Measurements from ENCODE around the gene WDFY3. TPM values are rescaled to one million over a fixed set of nuclear protein-coding genes. Genes with fewer than 3 reads are reported as not detected.

WDFY3 gene
- total and polyA plus RNA-seq, 2 of the 4 experiments (the other 2 are of a cell fraction): 12.5 to 58.1 TPM

GRCh38 chr4:84800256-84800655 is 166.2 kb downstream of the WDFY3 start:
- Histone ChIP-seq H2BK120ac (ENCODE audit: low read depth, low read length) (no peak overlapping the region), H2AFZ (replicated peaks; ENCODE audit: low read length, poor library complexity) (no peak overlapping the region), H3K4me2 (ENCODE audit: low read depth, low read length) (no peak overlapping the region), H3K79me1 (ENCODE audit: low read depth in 1 of 2, low read length in 2 of 2) (peaks cover 0 to 8% of the 10 kb centered on the region in 2 experiments; a peak in 1 of 4 replicates), H4K5ac (ENCODE audit: low read depth, low read length) (no peak overlapping the region), H3K4me1 (ENCODE audit: control insufficient read depth, insufficient read depth, low read length) (no peaks in the 10 kb centered on the region; the same call in 1 of the 2 replicates), H2BK20ac (ENCODE audit: low read depth, low read length) (no peak overlapping the region), H2BK5ac (ENCODE audit: low read depth, low read length, poor library complexity, severe bottlenecking) (no peak overlapping the region), H2BK15ac (ENCODE audit: low read depth, low read length) (no peak overlapping the region), H3K27me3 (ENCODE audit: control insufficient read depth, insufficient read depth, low read length) (no peaks in the 10 kb centered on the region), H3K23ac (ENCODE audit: low read depth, low read length) (no peak overlapping the region), H3K4ac (ENCODE audit: low read depth, low read length) (no peak overlapping the region), H3K9me3 (ENCODE audit: control insufficient read depth, insufficient read depth, low read length) (no peaks in the 10 kb centered on the region), H3K27ac (ENCODE audit: insufficient read depth, low read length) (no peak overlapping the region), H2AK5ac (ENCODE audit: low read depth, low read length) (no peak overlapping the region), H3K4me3 (ENCODE audit: insufficient read depth, low read depth, low read length) (no peak overlapping the region), H4K20me1 (ENCODE audit: insufficient read depth, low read length) (no peaks in the 10 kb centered on the region), H3K36me3 (ENCODE audit: control insufficient read depth, insufficient read depth, low read length) (peaks cover 13% of the 10 kb centered on the region), H3K56ac (ENCODE audit: extremely low read depth, insufficient read depth, low read length) (no peak overlapping the region), H2AK9ac (replicated peaks; ENCODE audit: low read depth, low read length, poor library complexity) (no peak overlapping the region), H3K9me1 (ENCODE audit: insufficient read depth, low read length) (peaks cover 2% of the 10 kb centered on the region; the same call in 1 of the 2 replicates), H4K8ac (ENCODE audit: low read depth in 2 of 2, low read length in 2 of 2) (no peak overlapping the region), H4K91ac (ENCODE audit: insufficient read depth, low read depth, low read length) (no peak overlapping the region), H3K9ac (ENCODE audit: low read depth, low read length) (no peak overlapping the region), H3K18ac (ENCODE audit: low read depth, low read length) (no peak overlapping the region), H3K14ac (replicated peaks; ENCODE audit: low read depth, low read length) (no peak overlapping the region)
- dilution Hi-C loops (cut with HindIII; ENCODE audit: low sequenced_read_pairs, unreplicated experiment): no loop called here
- intact Hi-C loops (cut with micrococcal nuclease): loop anchor here (5.0 kb wide), 1 partner anchor 147 kb away; no protein-coding TSS in a partner anchor
- POLR2A ChIA-PET (ENCODE audit: unreplicated experiment): no interaction called here
- DNase-seq: peak; percentile 54
- CTCF ChIA-PET: interaction anchor here (0.6 kb wide), 1 partner anchor 16 kb away, joined by 3 read pairs; no protein-coding TSS in a partner anchor
- BruUV-seq (replicated peaks): no TSS peak
- peak; percentile 24; the same call in 1 of the 2 replicates for ATAC-seq (ENCODE audit: low read depth)
- in situ Hi-C loops (cut with MboI; ENCODE audit: low sequenced_read_pairs): no loop called here
- TF ChIP-seq, protein P1, sequence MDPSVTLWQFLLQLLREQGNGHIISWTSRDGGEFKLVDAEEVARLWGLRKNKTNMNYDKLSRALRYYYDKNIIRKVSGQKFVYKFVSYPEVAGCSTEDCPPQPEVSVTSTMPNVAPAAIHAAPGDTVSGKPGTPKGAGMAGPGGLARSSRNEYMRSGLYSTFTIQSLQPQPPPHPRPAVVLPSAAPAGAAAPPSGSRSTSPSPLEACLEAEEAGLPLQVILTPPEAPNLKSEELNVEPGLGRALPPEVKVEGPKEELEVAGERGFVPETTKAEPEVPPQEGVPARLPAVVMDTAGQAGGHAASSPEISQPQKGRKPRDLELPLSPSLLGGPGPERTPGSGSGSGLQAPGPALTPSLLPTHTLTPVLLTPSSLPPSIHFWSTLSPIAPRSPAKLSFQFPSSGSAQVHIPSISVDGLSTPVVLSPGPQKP (IDR thresholded peaks at IDR 0.05; ENCODE audit: borderline replicate concordance, low read depth, low read length): no peak
- TF ChIP-seq RAD21 (IDR thresholded peaks at IDR 0.05; ENCODE audit: low read length) (no peak), MAZ (IDR thresholded peaks at IDR 0.05; ENCODE audit: borderline replicate concordance, low read depth, low read length) (no peak), POLR2A (IDR thresholded peaks at IDR 0.05; ENCODE audit: low read depth, low read length) (no peak), MXI1 (IDR thresholded peaks at IDR 0.05; ENCODE audit: borderline replicate concordance, low read depth, low read length) (no peak), FOS (IDR thresholded peaks at IDR 0.05; ENCODE audit: low read depth, low read length) (no peak), CHD1 (IDR thresholded peaks at IDR 0.05; ENCODE audit: low read depth, low read length) (no peak), RCOR1 (IDR thresholded peaks at IDR 0.05; ENCODE audit: insufficient replicate concordance, low read length) (no peak), BHLHE40 (IDR thresholded peaks at IDR 0.05; ENCODE audit: low read depth, low read length) (no peak), SMC3 (IDR thresholded peaks at IDR 0.05; ENCODE audit: low read depth, low read length) (no peak), NFE2L2 (IDR thresholded peaks at IDR 0.05; ENCODE audit: low read depth, low read length) (no peak), CTCF (conservative IDR thresholded peaks at IDR 0.05; ENCODE audit: low read depth, low read length) (no peak), RFX5 (IDR thresholded peaks at IDR 0.05; ENCODE audit: low read depth, low read length) (no peak), CEBPB (IDR thresholded peaks at IDR 0.05; ENCODE audit: low read depth, low read length) (no peak), MAFK (IDR thresholded peaks at IDR 0.05; ENCODE audit: low read depth, low read length) (no peak)
- TF ChIP-seq, protein P2, sequence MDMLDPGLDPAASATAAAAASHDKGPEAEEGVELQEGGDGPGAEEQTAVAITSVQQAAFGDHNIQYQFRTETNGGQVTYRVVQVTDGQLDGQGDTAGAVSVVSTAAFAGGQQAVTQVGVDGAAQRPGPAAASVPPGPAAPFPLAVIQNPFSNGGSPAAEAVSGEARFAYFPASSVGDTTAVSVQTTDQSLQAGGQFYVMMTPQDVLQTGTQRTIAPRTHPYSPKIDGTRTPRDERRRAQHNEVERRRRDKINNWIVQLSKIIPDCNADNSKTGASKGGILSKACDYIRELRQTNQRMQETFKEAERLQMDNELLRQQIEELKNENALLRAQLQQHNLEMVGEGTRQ (IDR thresholded peaks at IDR 0.05; ENCODE audit: low read depth, low read length): no peak
